NOMO-1 treated with dmso at 0.1 percent for 144 hours (cell line): ENCODE results near the gene UGT2B11.
"Not testable (repeated sequence)": the region's sequence is repeated elsewhere in the genome, so short reads cannot be mapped to it uniquely, and the experiment has no call there.

Experiments
- DNase-seq: peaks from one replicate; lab custom pipeline; 2025; ENCODE audit not compliant: unreplicated experiment; lab: John Stamatoyannopoulos, UW

The UGT2B11 gene

GRCh38 chr4:69170233-69171134 is 44.1 kb downstream of the UGT2B11 start:
- not testable (repeated sequence) for DNase-seq

GRCh38 chr4:69169171-69169570 is 45.4 kb downstream of the UGT2B11 start:
- DNase-seq, result not testable (repeated sequence)

GRCh38 chr4:69167300-69167699 is 47.2 kb downstream of the UGT2B11 start:
- DNase-seq, result no peak

GRCh38 chr4:69166376-69166775 is 48.2 kb downstream of the UGT2B11 start:
- DNase-seq, result not testable (repeated sequence)

GRCh38 chr4:69165707-69166106 is 48.8 kb downstream of the UGT2B11 start:
- DNase-seq, result not testable (repeated sequence)

- DNase-seq, result no peak
These were observed 57.6 kb downstream of the UGT2B11 start for GRCh38 chr4:69156913-69157312.

GRCh38 chr4:69154021-69154420 is 60.5 kb downstream of the UGT2B11 start:
- DNase-seq, result no peak
